Ishikawa (cell line): ENCODE results near the gene MRTFB.

Experiments used
- CEBPB ChIP-seq: IDR thresholded peaks from 2 replicates; pipeline ENCODE4 v1.6.1; 2012
- CREB1 ChIP-seq: IDR thresholded peaks from 2 replicates; pipeline ENCODE4 v1.6.1; 2012; ENCODE audit warnings: low read depth
- EGR1 ChIP-seq: IDR thresholded peaks from 2 replicates; pipeline ENCODE4 v1.6.1; 2012
- EP300 ChIP-seq: IDR thresholded peaks from 2 replicates; pipeline ENCODE4 v1.6.1; 2012; ENCODE audit warnings: borderline replicate concordance
- FOXM1 ChIP-seq: IDR thresholded peaks from 2 replicates; pipeline ENCODE4 v1.6.1; 2012; ENCODE audit warnings: low read depth, borderline replicate concordance
- MAX ChIP-seq: IDR thresholded peaks from 2 replicates; pipeline ENCODE4 v1.6.1; 2012
- NFIC ChIP-seq: IDR thresholded peaks from 2 replicates; pipeline ENCODE4 v1.6.1; 2012
- RAD21 ChIP-seq: IDR thresholded peaks from 2 replicates; pipeline ENCODE4 v1.6.1; 2012; ENCODE audit warnings: low read depth
- REST ChIP-seq: IDR thresholded peaks from 2 replicates; pipeline ENCODE4 v1.6.1; 2012; ENCODE audit warnings: low read depth, mild to moderate bottlenecking
- TAF1 ChIP-seq: IDR thresholded peaks from 2 replicates; pipeline ENCODE4 v1.6.1; 2012; ENCODE audit warnings: low read depth, mild to moderate bottlenecking
- TCF12 ChIP-seq: IDR thresholded peaks from 2 replicates; pipeline ENCODE4 v1.6.1; 2012; ENCODE audit warnings: low read depth
- TEAD4 ChIP-seq: IDR thresholded peaks from 2 replicates; pipeline ENCODE4 v1.6.1; 2012
- USF1 ChIP-seq: IDR thresholded peaks from 2 replicates; pipeline ENCODE4 v1.6.1; 2012
- YY1 ChIP-seq: IDR thresholded peaks from 2 replicates; pipeline ENCODE4 v1.6.1; 2012; ENCODE audit warnings: low read depth
- ZBTB7A ChIP-seq: IDR thresholded peaks from 2 replicates; pipeline ENCODE4 v1.6.1; 2012; ENCODE audit warnings: low read depth

Gene MRTFB

GRCh38 chr16:14042706-14043105 lies 28.4 kb upstream of the MRTFB start:
- TF ChIP-seq CEBPB (no peak), USF1 (no peak), TCF12 (no peak), NFIC (no peak), CREB1 (no peak), TAF1 (no peak), ZBTB7A (no peak), MAX (no peak), EP300 (no peak), TEAD4 (no peak), REST (no peak), EGR1 (no peak), YY1 (no peak), RAD21 (no peak), FOXM1 (no peak)

- TF ChIP-seq ZBTB7A (no peak), CREB1 (no peak), TAF1 (no peak), YY1 (no peak), NFIC (no peak)
These were observed 27.8 kb upstream of the MRTFB start for GRCh38 chr16:14043278-14043677.

GRCh38 chr16:14043793-14044192 lies 27.3 kb upstream of the MRTFB start:
- no peak for TF ChIP-seq TCF12

GRCh38 chr16:14047121-14047859 lies 23.8 kb upstream of the MRTFB start:
- TF ChIP-seq REST, result peak; percentile 63

GRCh38 chr16:14050291-14051027 lies 20.7 kb upstream of the MRTFB start:
- TF ChIP-seq CEBPB (no peak), TEAD4 (peak; percentile 87), TCF12 (no peak), RAD21 (no peak), NFIC (no peak), EP300 (no peak), REST (no peak), FOXM1 (no peak), CREB1 (no peak)
